ENCODE data around the gene GJD3.

GJD3 gene

GRCh38 chr17:40340327-40340726 lies 24.2 kb downstream of the GJD3 start:
- no peak for DNase-seq (ENCODE audit: low spot score)

DNA sequence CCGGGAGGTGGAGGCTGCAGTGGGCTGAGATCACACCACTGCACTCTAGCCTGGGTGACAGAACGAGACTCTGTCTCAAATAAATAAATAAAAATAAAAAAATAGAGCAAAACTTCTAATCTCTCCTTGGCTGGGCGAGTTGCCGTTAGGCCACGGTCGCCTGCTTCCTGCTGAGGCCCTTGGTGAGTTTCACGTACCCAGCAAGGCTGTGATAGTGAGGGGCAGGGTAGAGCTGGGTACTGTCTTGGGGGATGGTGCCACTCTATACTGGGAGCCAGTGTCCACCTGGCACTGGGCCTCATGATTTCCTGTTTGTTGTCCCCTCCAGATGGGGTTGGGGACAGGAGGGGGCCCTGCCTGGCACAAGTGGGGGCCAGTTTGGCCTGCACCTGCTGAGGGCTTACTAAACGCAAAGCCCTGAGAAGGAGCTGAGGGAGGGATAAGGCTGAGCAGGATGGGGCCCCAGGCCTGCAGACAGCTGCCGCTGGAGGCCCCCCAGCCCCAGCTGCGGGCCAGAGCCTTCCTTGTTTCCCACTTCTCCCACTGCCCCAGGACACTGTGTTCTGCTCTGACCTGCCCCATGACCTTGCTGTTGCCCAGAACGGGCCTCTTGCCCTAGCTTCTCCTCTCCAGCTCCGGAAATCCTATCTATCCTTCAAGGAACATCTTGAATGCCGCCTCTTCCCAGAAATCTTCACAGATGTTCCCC lies 25.4 kb downstream of the GJD3 start:
- DNase-seq (ENCODE audit: low spot score): no peak

GRCh38 chr17:40338058-40338457 lies 26.5 kb downstream of the GJD3 start:
- no peak for DNase-seq (ENCODE audit: low spot score)

DNA sequence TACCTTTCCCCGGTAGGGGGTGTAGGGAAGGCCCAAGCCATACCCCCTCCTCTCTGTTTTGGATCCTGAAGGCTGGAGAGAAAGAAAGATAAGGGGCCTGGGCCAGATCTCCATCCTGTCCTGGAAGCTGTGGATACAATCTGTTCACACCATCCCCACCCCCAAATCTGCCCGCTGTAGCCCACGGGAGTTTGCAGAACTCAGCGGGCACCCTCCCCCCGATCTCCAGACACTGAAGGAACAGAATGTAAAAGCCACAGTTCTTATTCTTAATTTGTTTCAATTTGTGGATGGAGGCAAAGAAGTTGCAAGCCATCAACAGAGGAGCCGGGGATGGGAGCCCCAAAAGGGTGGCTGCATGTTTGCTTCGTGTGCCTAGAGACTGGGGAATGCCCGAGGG lies 27.2 kb downstream of the GJD3 start:
- no peak for DNase-seq (ENCODE audit: low spot score)

DNA sequence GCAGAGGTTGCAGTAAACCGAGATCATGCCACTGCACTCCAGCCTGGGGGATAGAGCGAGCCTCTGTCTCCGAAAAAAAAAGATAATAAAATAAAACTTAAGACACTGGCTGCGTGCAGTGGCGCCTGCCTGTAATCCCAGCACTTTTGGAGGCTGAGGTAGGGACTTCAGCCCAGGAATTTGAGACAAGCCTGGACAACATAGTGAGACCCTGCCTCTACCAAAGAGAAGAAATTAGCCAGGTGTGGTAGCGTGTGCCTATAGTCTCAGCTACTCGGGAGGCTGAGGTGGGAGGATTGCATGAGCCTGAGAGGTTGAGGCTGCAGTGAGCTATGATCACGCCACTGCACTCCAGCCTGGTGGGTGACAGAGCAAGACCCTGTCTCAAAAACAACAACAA lies 28.9 kb downstream of the GJD3 start:
- DNase-seq (ENCODE audit: low spot score): no peak

DNA sequence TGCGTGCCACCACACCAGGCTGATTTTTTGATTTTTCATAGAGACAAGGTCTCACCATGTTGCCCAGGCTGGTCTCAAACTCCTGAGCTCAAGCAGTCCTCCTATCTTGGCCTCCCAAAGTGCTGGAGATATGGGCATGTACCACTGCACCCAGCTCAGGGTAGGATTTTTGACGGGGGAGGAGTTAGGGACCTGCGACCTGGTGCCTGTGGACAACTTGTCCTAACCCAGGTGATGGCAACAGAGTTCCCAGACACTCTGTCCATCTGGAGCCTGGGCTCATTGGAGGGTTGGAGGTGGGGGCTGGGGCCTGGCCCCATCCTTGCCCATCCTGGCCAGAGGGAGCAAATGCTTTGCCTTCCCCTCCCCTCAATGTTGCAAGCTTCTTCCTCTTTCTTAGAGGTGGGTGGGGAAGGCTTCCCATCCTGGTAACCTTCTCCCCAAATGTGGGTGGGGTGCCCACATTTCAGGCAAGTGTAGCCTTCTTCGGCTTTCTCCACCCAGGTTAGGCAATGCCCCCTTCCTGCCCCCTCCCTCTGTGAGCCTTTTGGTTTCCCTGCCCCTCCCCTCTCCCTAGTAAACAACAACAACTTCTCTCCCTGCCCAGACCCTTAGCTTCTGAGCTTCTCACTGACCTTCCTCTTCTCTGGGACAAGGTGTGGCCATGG lies 30.6 kb downstream of the GJD3 start:
- no peak for DNase-seq (ENCODE audit: low spot score)

DNA sequence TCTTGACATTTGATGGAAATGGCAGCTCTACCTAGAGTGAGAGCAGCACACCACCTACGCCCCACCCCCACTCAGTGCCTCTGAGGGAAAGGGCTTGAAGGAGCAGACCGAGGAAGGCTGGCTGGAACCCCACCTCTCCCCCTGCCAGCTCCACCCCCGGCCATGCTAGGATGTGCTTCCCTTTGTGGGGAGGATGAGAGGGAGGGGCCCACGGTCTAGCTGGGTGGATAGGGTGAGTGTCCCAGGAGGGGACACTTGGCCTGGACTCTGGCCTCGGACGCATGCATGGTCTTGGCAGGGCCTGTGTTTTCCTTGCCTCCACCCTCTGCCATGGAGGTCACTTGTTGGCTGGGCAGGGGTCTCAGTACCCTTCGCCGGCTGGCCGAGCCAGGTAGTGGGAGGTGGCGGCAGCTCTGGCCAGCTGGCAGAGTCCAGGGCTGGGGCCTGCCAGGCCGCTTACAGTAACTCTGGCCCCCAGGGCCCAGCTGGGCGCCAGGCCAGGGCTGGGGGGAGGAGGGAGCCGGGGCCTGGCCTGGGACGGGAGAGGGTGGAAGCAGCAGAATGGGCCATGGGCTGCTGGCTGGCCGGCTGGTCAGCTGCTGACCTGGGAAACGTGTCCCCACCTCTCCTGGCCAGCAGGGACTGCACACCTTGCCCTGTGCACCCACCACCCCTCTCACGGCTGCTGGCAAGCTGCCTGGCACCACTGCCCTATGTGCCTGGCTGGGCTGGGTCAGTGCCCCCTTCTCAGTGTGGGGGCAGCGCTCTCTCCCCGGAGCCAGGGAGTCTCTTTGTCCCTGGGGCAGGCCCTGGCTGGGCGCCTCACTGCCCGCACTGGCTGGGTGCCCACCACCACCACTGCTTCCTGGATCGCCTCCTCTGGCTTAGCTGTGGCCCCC lies 32.5 kb downstream of the GJD3 start:
- no peak for DNase-seq (ENCODE audit: low spot score)

DNA sequence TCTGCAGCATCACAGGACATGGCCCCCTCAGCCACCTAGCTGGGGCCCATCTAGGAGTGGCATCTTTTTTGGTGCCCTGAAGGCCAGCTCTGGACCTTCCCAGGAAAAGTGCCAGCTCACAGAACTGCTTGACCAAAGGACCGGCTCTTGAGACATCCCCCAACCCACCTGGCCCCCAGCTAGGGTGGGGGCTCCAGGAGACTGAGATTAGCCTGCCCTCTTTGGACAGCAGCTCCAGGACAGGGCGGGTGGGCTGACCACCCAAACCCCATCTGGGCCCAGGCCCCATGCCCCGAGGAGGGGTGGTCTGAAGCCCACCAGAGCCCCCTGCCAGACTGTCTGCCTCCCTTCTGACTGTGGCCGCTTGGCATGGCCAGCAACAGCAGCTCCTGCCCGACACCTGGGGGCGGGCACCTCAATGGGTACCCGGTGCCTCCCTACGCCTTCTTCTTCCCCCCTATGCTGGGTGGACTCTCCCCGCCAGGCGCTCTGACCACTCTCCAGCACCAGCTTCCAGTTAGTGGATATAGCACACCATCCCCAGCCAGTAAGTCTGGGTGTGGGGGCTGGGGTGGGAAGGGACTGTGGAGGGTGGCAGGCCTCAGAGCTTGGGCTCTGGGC lies 33.6 kb downstream of the GJD3 start:
- no peak for DNase-seq (ENCODE audit: low spot score)

- no peak for DNase-seq (ENCODE audit: low spot score)
Observed at GRCh38 chr17:40329839-40330794, 34.4 kb downstream of the GJD3 start.

DNA sequence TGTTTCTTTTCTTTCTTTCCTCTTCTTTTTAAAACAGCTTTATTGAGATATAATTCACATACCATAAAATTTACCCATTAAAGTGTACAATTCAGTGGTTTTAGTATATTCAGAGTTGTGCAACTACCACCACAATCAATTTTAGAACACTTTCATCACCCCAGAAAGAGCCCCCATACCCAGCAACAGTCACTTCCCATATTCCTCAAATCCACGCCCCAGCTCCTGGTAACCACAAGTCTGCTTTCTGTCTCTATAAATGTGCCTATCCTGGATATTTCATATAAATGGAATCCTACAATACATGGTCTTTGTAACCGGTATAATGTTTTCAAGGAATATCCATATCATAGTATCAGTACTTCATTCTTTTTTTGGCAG lies 36.2 kb downstream of the GJD3 start:
- no peak for DNase-seq (ENCODE audit: low spot score)

- DNase-seq (ENCODE audit: low spot score): no peak
Observed at GRCh38 chr17:40327735-40328385, 36.7 kb downstream of the GJD3 start.

DNA sequence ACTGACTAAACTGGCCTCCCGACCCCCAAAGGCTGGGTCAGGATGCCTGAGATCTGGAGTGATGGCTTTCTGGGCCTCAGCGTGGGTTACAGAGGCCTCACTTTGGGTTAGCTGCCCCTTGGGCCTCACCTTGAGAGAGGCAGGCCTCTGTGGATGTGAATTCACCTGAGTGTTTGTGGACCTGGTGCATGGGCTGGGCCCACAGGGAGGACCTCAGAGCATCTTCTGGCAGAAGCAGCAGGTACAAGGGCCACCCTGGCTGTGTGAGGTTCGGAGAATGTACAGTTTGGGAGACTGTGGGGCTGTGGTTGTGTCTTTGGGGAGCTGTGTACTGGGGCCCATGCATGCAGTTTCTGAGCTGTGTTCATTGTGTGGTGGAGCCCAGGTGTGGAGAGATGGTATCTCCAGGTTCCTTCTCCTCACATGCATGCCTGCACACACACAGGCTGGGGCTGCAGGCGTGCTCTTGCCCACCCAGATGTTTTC lies 37.2 kb downstream of the GJD3 start:
- DNase-seq (ENCODE audit: low spot score): no peak

DNA sequence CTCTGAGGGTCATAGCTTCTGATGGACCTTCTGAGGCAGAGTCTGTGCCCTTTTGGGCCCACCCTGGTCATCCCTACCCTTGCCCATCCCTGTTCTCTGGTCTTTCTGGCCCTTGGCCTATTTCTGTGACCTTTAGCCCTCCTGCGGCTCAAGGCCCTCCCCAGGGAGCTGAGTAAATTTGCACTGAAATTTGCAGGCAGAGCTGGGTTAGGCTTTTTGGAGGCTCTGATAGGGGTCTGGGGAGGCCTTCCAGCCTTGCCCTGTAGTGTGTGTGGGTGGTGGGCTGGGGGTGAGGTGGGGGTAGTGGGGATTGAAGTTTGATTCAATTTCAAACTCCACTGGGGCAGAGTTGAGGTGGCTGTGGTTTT lies 37.7 kb downstream of the GJD3 start:
- no peak for DNase-seq (ENCODE audit: low spot score)

DNA sequence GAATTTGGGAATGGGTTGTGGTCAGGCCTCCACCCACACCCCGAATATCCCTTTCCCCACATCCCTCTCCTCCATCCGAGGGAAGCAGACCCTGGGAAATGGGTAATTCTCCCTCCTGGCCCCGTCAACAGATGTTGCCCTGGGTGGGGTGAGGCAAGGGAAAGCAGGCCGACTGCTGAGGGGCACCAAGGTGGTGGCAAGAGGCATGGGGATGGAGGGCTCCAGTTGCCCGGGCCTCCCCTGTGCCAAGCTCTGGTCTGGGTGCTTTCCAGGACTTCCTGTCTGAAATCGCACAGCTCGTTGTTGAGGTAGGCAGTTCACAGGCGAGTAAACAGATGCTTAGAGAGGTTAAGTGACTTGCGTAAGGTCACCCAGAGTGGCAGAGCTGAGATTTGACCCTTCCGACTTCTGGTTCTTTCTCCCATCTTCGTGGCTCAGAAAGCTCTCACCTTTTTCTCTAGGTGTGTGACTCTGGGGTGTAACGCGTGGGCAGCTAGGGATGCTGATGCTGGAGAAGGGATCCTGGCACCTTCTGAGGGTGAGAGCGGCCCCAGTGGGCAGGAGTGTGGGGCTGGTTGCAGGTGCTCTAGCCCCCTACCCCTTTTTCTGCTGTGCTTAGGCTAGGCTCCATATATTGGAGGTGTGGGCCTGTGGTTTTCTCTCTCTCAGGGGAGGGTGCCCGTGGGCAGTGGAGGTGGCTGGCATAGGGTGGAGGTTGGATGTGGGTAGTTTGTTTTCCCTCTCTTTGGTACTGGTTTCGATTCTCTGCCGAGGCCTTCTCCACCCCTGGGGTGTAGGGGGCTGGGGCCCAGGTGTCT lies 38.3 kb downstream of the GJD3 start:
- DNase-seq (ENCODE audit: low spot score): peak; percentile 67

DNA sequence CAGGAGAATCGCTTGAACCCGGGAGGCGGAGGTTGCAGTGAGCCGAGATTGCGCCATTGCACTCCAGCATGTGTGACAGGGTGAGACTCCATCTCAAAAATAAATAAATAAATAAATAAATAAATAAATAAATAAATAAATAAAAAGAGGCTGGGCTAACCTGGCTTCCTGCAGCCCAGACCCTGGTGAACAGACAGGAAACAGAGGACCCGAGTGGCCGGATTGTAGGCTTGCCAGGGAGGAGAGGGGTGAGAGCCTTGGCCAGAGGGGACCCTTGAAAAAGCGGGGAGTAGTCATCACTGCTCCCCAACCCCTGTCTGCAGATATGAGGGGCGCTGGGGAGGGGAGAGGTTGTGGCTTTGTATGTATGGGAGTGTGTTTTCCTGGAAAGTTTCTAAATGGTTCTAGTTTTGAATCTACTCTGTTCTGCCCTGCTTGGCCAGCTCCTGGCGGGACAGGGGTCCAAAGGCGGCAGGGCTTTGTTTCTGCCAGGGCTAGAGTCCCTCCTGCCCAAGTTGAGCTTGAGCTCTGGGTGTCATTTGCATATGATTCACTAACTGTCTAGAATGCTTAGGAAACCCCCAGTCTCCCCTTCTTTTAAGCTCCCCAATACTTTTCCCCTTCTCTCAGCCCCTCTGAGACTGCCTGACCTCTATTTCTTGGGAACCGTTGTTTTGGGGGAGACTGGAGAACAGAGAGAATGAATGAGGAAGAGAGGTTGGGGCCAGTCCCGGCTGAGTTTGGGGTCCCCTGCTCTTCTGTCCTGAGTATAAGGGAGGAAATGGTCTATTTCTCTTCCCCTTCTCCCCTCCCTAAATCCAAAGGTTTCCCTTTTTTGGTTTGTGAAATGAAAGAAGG lies 39.2 kb downstream of the GJD3 start:
- DNase-seq (ENCODE audit: low spot score): no peak

- peak; percentile 65 for DNase-seq (ENCODE audit: low spot score)
Observed at GRCh38 chr17:40323391-40324381, 40.9 kb downstream of the GJD3 start.
